Stimulated activated memory B cell treated with anti-CD40 and anti-IgM and Interleukin-4, amounts not matched to agents 10 μg/mL and 1 μg/mL and 100 μg/mL, for 72 hours (primary cell): ENCODE measurements around the gene TCOF1.

ENCODE experiments used
- ATAC-seq: fragments of 150-1000 bp; cut with Tn5 transposase; 2 replicates; pipeline ENCODE4 v1.10.0; 2021
- H3K27ac Mint-ChIP-seq: one replicate; pipeline ENCODE4 v1.8.0; 2022; ENCODE audit warnings: mild to moderate bottlenecking, mixed read lengths
- H3K27me3 Mint-ChIP-seq: one replicate; pipeline ENCODE4 v1.8.0; 2022; ENCODE audit warnings: mixed read lengths
- H3K36me3 Mint-ChIP-seq: one replicate; pipeline ENCODE4 v1.8.0; 2022; ENCODE audit warnings: mixed read lengths
- H3K4me1 Mint-ChIP-seq: one replicate; pipeline ENCODE4 v1.8.0; 2022; ENCODE audit warnings: mixed read lengths
- H3K4me3 Mint-ChIP-seq: one replicate; pipeline ENCODE4 v1.8.0; 2022; ENCODE audit warnings: mild to moderate bottlenecking, moderate library complexity, mixed read lengths
- H3K9me3 Mint-ChIP-seq: one replicate; pipeline ENCODE4 v1.8.0; 2022; ENCODE audit warnings: mixed read lengths

Gene TCOF1

DNA sequence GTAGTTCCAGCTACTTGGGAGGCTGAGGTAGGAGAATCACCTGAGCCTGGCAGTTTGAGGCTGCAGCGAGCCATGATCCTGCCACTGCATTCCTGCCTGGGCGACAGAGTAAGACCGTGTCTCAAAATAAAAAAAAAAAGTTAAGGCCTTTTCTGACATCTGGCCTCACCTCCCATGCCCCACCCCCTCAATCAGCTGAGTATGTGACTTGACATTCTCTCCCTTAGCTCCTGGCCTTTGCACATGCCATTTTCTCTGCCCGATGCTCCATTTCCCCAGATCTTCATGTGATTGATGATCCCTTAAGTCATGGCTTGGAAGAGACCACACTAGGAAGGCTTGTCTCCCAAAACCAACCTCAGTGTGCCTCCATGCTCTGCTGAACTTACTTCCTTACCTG is 17.7 kb upstream of the TCOF1 start:
- Mint-ChIP-seq H3K36me3 (no peaks in the 10 kb centered on the region), H3K4me3 (no peak overlapping the region), H3K4me1 (peaks cover 14% of the 10 kb centered on the region), H3K27me3 (no peaks in the 10 kb centered on the region), H3K27ac (no peak overlapping the region), H3K9me3 (peaks cover 4% of the 10 kb centered on the region)
- no peak for ATAC-seq

DNA sequence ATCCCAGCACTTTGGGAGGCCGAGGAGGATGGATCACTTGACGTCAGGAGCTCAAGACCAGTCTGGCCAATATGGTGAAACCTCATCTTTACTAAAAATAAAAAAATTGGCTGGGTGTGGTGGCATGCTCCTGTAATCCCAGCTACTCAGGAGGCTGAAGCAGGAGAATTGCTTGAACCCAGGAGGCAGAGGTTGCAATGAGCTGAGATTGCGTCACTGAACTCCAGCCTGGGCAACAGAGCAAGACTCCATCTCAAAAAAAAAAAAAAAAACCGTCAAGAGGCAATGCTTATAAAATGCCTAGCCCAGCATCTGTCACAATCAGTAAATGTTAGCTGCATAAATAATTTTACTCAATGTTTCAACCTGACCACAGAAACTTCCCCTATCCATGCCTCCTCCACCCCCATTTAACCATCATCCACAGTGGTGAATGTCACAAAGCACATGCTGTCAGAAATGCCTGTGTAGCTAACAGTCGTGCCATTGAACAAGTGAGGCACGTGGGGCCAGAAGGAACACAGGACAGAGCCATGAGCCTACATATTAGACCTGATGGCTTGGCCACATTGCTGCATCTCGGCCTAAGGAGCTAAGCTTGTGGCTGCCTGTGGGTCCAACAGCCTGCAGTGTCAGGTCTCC is 16.8 kb upstream of the TCOF1 start:
- peak; percentile 87 for ATAC-seq
- H3K27me3 Mint-ChIP-seq = no peaks in the 10 kb centered on the region
- H3K9me3 Mint-ChIP-seq = peaks cover 4% of the 10 kb centered on the region
- H3K4me1 Mint-ChIP-seq = peaks cover 14% of the 10 kb centered on the region
- H3K27ac Mint-ChIP-seq = no peak overlapping the region
- H3K36me3 Mint-ChIP-seq = no peaks in the 10 kb centered on the region
- H3K4me3 Mint-ChIP-seq = no peak overlapping the region

DNA sequence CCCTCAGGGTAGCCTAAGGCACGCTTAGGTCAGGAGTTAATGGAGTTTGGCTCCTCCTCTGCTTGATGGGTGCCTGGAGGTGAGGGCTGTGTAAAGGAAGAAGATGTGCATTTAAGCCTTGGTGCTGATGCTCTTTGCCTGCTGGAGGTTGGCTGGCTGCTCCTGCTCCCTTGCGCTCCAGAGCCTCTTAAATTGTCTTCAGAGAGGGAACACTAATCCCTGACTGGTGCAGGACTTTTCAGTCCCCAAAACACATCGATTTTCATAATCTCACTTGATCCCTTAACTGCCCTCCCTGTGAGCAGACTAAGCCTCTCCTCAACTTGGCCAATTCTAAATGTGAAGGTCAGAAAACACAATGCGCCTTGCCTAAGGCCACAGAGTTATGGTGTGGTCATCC is 16.2 kb upstream of the TCOF1 start:
- Mint-ChIP-seq H3K36me3 (no peaks in the 10 kb centered on the region), H3K27me3 (no peaks in the 10 kb centered on the region), H3K27ac (no peak overlapping the region), H3K9me3 (peaks cover 4% of the 10 kb centered on the region), H3K4me1 (peaks cover 14% of the 10 kb centered on the region), H3K4me3 (no peak overlapping the region)
- ATAC-seq = no peak

DNA sequence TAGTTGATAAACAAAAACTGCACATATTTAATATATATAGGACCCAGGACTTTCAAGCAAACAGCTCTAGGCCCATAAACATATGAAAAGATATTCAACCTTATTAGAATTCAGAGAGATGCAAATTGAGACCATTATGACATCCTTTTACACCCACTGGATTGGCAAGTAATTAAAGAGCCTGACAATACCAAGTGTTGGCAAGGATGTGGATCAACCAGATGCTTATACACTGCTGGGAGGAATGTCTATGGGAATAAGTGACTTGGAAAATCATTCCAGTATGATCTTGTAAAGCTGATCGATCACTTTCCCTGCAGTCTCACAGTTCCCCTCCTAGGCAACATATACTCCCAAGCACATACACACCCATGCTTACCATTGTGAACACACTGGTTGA is 15.5 kb upstream of the TCOF1 start:
- Mint-ChIP-seq H3K36me3 (no peaks in the 10 kb centered on the region), H3K27me3 (no peaks in the 10 kb centered on the region)

DNA sequence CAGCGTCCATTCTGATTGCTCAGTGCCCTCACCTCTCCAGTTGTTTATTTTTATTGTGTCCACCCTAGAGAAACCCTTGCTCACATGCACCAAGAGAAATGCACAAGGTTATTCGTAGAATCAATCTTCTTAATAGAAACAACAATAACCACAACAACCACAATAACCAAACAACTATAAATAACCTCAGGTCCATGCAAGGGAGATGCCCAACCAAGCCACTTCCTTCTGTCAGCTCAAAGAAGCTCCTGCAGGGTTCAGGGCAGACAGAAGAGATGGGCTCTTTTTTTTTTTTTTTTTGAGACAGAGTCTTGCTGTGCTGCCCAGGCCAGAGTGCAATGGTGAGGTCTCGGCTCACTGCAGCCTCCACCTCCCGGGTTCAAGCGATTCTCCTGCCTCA is 14.9 kb upstream of the TCOF1 start:
- Mint-ChIP-seq H3K4me1 (peaks cover 22% of the 10 kb centered on the region), H3K27me3 (no peaks in the 10 kb centered on the region), H3K9me3 (peaks cover 4% of the 10 kb centered on the region), H3K27ac (no peak overlapping the region), H3K4me3 (no peak overlapping the region), H3K36me3 (no peaks in the 10 kb centered on the region)
- no peak for ATAC-seq

More for the DNA sequence above, 15.5 kb upstream of the TCOF1 start:
- Mint-ChIP-seq H3K9me3 (peaks cover 4% of the 10 kb centered on the region), H3K4me1 (peaks cover 19% of the 10 kb centered on the region), H3K27ac (no peak overlapping the region), H3K4me3 (no peak overlapping the region)
- no peak for ATAC-seq

DNA sequence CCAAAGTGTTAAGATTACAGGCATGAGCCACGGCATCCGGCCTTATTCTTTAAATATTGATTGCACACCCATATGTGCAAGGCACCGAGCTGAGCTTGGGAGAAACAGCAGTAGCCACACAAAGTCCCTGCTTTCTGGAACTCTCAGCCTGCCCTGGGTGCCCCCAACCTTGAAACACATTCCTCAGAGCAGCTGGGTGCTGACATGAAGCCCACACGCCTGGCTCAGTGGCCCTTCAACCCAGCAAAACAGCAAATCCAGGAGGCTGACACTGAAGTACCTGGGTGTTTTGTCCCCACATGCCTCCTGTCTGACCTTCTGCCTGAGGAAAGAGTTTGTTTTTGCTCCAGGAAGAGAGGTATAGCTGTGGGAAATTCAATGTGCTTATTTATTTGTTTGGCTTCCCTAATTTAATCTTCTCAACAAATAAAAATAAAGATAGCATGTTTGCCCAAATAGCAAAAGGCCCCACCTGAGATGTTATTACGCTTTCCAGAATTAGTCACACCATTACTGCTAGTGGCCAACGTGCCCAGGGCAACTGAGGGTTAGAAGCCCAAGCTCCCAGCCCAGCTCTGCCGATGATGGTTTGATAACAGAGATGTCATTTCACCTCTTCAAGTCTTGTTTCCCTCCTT is 13.4 kb upstream of the TCOF1 start:
- Mint-ChIP-seq H3K27me3 (no peaks in the 10 kb centered on the region), H3K9me3 (peaks cover 4% of the 10 kb centered on the region), H3K4me3 (no peak overlapping the region), H3K4me1 (peaks cover 22% of the 10 kb centered on the region), H3K27ac (no peak overlapping the region), H3K36me3 (no peaks in the 10 kb centered on the region)
- no peak for ATAC-seq

DNA sequence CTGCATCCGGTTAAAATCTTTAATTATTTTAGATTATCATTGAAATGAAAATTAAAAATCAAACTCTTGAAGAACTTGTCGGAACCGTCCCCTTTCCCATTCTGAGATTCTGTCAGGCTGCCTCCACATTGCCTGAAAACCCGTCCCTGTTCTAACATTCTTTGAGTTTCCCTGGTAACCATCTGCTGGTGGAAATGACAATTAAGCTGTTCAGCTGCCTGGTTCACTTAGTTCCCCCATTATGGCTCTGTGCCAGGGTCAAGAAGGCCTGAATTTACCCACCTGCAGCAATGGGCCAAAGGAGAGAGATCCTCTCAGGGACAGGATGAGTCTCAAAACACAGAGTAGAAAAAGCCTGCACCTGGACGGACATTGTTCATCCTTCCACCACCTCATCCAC is 11.8 kb upstream of the TCOF1 start:
- peaks cover 4% of the 10 kb centered on the region for H3K9me3 Mint-ChIP-seq
- H3K36me3 Mint-ChIP-seq = no peaks in the 10 kb centered on the region
- no peaks in the 10 kb centered on the region for H3K27me3 Mint-ChIP-seq
- H3K4me3 Mint-ChIP-seq = no peak overlapping the region
- H3K4me1 Mint-ChIP-seq = peaks cover 26% of the 10 kb centered on the region
- H3K27ac Mint-ChIP-seq = no peak overlapping the region
- ATAC-seq = no peak

DNA sequence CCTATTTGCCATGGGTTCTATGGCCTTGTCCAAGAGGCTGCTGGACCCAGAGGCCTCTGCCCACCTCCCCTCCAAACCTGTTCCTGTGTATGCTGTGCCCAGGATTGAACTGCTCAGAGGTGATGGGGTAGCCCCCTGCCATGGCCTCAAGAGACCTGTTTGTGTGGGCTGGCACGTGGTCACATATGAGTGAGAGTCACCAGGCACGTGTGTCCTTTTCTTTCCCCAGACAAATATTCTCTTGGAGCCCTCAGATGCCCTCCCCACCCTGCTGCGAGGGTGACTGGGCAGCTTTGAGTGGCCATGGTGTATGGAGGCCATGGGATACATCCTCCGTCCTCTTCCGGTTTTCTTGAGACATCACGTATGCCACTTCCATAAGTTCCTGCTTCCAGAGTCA is 10.9 kb upstream of the TCOF1 start:
- Mint-ChIP-seq H3K9me3 (peaks cover 4% of the 10 kb centered on the region), H3K4me1 (peaks cover 26% of the 10 kb centered on the region), H3K27me3 (no peaks in the 10 kb centered on the region), H3K4me3 (no peak overlapping the region), H3K36me3 (no peaks in the 10 kb centered on the region), H3K27ac (no peak overlapping the region)
- no peak for ATAC-seq

DNA sequence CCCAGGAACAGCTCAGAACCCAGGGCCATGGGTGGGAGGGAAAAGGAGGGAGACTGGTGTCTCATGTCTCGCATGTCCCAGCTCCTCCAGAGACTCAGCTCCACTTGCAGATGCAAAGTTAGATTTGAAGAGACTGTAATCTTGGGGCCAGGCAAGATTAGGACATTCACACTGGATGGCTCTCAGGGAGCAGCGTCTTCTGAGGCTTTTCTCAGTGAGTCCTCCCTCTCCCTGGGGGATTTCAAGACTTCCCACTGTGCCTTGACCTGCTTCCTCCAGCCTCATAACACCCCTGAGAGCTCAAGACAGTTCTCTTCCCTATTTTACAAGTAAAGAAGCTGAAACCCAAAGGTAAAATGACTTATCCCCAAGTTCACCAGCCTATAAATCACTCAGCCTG is 10.5 kb upstream of the TCOF1 start:
- Mint-ChIP-seq H3K4me3 (no peak overlapping the region), H3K36me3 (no peaks in the 10 kb centered on the region), H3K27ac (no peak overlapping the region), H3K9me3 (peaks cover 4% of the 10 kb centered on the region), H3K27me3 (no peaks in the 10 kb centered on the region), H3K4me1 (peaks cover 29% of the 10 kb centered on the region)
- ATAC-seq = no peak

DNA sequence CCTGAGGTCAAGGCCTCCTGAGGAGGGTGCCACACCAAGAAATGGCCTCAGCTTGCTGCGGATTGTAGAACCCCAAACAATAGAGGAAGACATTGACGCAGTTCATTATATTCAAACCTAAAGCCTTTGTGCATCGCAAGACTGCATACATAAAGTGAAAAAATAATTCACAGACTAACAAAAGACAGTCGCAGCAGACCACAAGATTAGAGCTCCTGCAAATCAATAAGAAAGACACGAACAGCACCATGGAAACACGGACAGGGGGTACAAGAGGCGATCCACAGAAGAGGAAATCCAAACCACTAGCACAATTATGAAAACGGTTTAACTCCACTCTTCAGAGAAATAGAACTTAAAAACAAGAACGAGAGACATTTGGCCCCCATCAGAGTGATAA is 10.0 kb upstream of the TCOF1 start:
- Mint-ChIP-seq H3K27ac (no peak overlapping the region), H3K9me3 (peaks cover under 1% of the 10 kb centered on the region), H3K27me3 (no peaks in the 10 kb centered on the region), H3K4me1 (peaks cover 29% of the 10 kb centered on the region), H3K36me3 (no peaks in the 10 kb centered on the region), H3K4me3 (no peak overlapping the region)
- no peak for ATAC-seq

DNA sequence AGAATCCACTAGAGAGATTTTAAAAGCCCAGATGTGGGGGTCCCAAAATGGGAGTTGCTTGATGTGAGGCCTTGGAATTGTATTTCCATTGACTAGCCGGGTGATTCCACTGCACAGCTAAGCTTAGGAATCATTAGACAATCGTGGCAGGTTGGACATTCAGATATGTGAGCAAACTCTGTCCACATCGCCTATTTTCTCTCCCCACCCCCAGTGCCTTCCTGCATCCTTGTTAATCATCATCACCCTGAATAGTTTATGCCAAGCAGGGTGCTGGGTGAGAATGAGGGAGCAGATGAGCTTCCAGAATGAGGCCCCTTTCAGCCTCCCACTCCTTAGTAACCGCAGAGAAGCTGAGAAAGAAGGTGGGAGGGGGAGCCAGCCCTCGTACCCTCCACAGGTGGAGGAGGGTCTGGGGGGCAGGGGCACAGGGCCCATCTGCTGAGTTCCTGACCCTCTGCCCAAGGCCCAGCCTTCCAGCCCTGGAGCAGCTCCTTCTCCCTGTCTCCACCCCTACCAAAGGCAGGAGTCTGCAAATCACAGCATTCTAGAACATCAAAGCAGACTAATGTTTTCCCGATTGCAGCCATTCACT is 7.7 kb upstream of the TCOF1 start:
- no peak overlapping the region for H3K27ac Mint-ChIP-seq
- H3K4me1 Mint-ChIP-seq = peaks cover 25% of the 10 kb centered on the region
- no peaks in the 10 kb centered on the region for H3K9me3 Mint-ChIP-seq
- no peak for ATAC-seq
- H3K27me3 Mint-ChIP-seq = no peaks in the 10 kb centered on the region
- H3K4me3 Mint-ChIP-seq = no peak overlapping the region
- no peaks in the 10 kb centered on the region for H3K36me3 Mint-ChIP-seq

DNA sequence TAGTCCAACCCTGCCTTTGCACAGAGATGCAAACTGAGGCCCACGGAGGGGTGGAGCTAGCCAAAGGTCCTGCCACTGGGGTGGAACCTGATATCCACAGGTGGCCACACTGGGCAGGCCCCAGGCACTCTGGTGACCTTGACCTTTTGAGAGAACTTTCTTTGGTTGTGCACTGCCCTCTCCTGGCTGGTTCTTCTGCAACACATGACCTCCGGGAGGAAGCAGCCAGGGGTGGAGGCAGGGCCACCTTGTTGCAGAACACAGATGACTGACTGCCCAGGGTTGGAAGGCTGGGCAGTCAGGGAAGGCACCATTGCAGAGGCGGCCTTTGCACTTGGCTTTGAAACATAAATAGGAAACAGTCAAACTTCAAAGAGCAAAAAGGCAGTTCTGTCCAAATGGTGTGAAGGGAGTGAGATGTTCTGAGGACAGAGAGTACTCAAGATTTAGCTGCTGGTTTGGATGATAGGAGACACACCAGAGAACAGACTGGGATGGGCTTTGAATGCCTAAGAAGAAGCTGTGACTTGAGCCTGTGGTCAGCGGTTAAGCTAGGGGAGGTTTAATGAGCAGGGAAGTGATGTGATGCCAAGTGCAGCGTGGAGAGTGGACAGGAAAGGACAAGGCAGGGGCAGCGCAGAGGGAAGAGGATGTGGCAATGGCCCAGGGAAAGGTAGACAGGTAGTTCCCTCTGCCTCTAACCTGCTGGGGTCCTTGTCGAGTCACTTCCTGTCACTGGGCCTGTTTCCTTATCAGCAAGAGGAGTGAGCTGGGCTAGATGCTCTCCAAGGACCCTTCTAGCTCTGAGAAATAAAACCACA is 6.8 kb upstream of the TCOF1 start:
- Mint-ChIP-seq H3K27ac (peak overlapping the region; percentile 69), H3K27me3 (no peaks in the 10 kb centered on the region), H3K36me3 (no peaks in the 10 kb centered on the region), H3K4me3 (no peak overlapping the region), H3K9me3 (no peaks in the 10 kb centered on the region), H3K4me1 (peaks cover 25% of the 10 kb centered on the region)
- peak; percentile 91 for ATAC-seq

DNA sequence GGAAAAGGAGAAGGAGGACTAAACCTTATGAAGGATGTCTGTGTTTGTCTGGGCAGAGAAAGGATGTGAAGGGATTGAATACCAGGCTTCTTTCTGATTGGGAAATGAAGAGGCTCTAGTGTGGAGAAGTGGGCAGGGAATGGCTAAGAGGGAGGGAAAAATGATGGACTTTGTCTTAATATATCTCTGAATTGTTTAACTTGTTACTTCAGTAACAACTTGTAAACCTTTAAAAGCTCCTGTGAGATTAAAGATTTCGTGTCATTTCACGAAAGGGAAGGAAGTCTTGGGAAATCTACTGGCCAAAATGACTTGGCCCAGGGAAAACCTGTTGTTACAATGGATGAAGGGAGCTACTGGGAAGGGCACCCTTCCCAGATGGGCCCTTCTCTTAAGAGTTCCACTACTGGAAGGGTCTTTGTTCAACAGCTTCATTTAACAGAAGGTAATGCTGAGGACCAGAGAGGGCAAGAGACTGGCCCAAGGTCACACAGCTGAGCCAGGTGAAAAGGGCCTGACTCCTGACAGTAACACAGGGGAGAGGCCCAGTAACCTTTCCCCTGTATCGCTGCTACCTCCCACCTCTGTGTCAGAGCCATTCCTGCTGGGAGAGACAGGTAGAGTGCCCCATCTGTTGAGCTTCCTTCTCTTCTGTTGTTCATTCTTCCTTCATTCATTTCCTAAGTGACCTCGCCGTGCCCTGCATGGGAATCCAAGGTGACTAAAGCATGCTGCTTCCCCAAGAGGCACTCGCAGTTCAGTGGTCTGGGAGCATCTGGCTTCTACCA is 5.1 kb upstream of the TCOF1 start:
- Mint-ChIP-seq H3K27me3 (no peaks in the 10 kb centered on the region), H3K4me1 (peaks cover 25% of the 10 kb centered on the region), H3K9me3 (no peaks in the 10 kb centered on the region), H3K27ac (peak overlapping the region; percentile 27), H3K4me3 (no peak overlapping the region), H3K36me3 (no peaks in the 10 kb centered on the region)
- ATAC-seq = no peak

DNA sequence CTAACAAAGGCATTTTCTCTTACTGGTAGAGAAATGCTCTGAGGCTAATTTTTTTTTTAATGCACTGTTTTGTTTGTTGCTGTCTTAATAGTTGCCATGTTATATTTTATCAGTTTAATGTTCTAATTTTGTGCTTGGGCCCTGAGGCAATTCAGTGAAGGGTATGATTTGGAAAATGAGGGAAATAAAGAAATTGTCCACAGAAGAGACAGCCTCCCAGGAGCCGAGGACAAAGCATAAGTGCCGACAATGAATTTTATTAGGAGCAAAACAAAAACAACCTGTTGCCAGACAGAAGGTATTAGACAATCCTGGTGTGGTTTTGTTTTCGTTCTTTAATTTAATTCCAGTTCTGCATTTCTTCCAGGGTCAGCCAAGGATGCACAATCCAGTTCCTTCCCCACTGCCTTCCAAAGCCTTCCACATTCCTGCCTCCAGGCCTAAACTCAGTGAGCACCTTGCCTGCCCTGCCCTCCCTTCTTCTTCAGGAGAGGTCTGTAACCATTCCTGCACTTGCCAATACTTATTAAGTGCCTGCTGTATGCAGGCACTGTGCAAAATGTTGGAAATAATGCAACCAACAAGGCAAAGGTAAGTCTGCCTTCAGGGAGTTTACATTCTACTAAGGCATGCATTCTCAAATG is 4.3 kb upstream of the TCOF1 start:
- Mint-ChIP-seq H3K27ac (no peak overlapping the region), H3K4me3 (no peak overlapping the region)
- no peak for ATAC-seq

More for the DNA sequence above, 4.3 kb upstream of the TCOF1 start:
- H3K36me3 Mint-ChIP-seq = no peaks in the 10 kb centered on the region
- peaks cover 26% of the 10 kb centered on the region for H3K4me1 Mint-ChIP-seq
- H3K9me3 Mint-ChIP-seq = no peaks in the 10 kb centered on the region
- no peaks in the 10 kb centered on the region for H3K27me3 Mint-ChIP-seq
